NCI-H510A treated with DMSO at 0.1 percent for 48 hours (cell line): ENCODE measurements around the gene PARVB.

Experiments
- DNase-seq: peaks from one replicate; lab custom pipeline; 2025; lab: John Stamatoyannopoulos, UW

The PARVB gene

GRCh38 chr22:44028091-44028490, 4.0 kb downstream of the PARVB start:
- DNase-seq, result no peak

- DNase-seq, result no peak
Observed at GRCh38 chr22:44029069-44029468, 5.0 kb downstream of the PARVB start.

GRCh38 chr22:44030051-44030701, 6.1 kb downstream of the PARVB start:
- DNase-seq, result no peak

- DNase-seq, result no peak
Observed at GRCh38 chr22:44030702-44031082, 6.6 kb downstream of the PARVB start.

GRCh38 chr22:44031158-44031952, 7.3 kb downstream of the PARVB start:
- DNase-seq, result no peak

- DNase-seq, result no peak
Observed at GRCh38 chr22:44032126-44032730, 8.1 kb downstream of the PARVB start.

- DNase-seq, result peak; percentile 40
Observed at GRCh38 chr22:44033287-44033686, 9.2 kb downstream of the PARVB start.

- DNase-seq, result peak; percentile 62
Observed at GRCh38 chr22:44033694-44034093, 9.6 kb downstream of the PARVB start.

- no peak for DNase-seq
Observed at GRCh38 chr22:44037519-44038375, 13.6 kb downstream of the PARVB start.

- no peak for DNase-seq
Observed at GRCh38 chr22:44039566-44040171, 15.6 kb downstream of the PARVB start.

- DNase-seq, result no peak
Observed at GRCh38 chr22:44042249-44043218, 18.4 kb downstream of the PARVB start.

GRCh38 chr22:44045145-44045544, 21.0 kb downstream of the PARVB start:
- no peak for DNase-seq

- no peak for DNase-seq
Observed at GRCh38 chr22:44046485-44047141, 22.5 kb downstream of the PARVB start.

- no peak for DNase-seq
Observed at GRCh38 chr22:44047891-44048301, 23.8 kb downstream of the PARVB start.

GRCh38 chr22:44049486-44050231, 25.6 kb downstream of the PARVB start:
- DNase-seq, result no peak

- DNase-seq, result no peak
Observed at GRCh38 chr22:44050766-44051355, 26.8 kb downstream of the PARVB start.

- no peak for DNase-seq
Observed at GRCh38 chr22:44051358-44051757, 27.3 kb downstream of the PARVB start.

- no peak for DNase-seq
Observed at GRCh38 chr22:44051961-44052360, 27.9 kb downstream of the PARVB start.

GRCh38 chr22:44055805-44056204, 31.7 kb downstream of the PARVB start:
- no peak for DNase-seq
